ENCODE measurements around the gene NEMP1.

Gene NEMP1

DNA sequence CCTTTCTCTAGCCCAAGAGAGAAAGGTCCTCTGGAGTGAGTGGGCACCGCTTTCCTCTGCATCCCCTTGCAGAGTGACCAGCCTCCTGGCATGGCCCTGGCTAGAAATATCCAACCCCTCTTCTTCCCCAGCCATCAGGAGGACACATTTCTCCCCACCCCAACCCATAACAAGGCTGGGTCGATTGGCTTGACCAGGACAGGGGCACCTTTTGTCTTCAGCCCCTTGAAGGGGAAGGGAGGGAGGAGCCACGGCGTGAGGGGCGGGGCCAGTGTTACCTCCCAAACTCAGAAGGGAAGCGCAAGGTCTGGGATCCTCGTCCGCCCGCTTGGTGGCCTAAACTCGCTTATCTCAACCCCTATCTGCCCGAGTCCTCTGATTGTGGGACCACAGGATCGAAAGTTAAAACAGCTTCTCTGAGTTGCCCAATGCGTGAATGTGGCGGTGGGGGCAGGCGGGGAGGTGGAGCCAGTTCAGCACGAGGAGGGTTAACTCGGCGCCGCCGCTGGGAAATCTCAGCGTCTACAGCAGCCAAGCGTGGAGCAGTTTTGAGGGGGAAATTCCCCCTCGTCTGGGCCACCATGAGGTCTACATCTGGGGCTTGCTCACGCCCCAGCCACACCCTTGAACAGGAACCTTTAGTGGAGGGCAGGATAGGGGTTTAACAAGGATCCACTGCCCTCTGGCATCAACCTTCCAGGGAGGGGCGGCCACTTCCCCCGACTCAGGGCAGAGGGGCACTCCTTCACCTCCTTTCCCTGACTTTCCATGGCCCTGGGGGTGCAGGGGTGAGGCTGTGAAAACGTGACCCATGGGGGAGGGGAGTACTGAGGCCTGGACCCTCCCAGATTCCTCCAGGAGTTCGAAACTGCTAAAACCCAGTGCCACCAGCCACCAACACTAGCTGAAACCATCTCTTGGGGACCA lies 31.8 kb upstream of the NEMP1 start:
- H2AFZ ChIP-seq (ENCODE audit: low read depth, low read length), result peak overlapping the region; percentile 89
- H3K9ac ChIP-seq (ENCODE audit: low read depth, low read length), result peak overlapping the region; percentile 78
- no peaks in the 10 kb centered on the region for H3K27me3 ChIP-seq (ENCODE audit: insufficient read depth, low read length, poor library complexity)
- H3K4me2 ChIP-seq (ENCODE audit: insufficient read depth, low read length), result peak overlapping the region; percentile 99
- DNase-seq, result peak; percentile 74
- H4K20me1 ChIP-seq (ENCODE audit: insufficient read depth, low read length), result peaks cover 4% of the 10 kb centered on the region; the same call in 1 of the 2 replicates
- H3K4me3 ChIP-seq (ENCODE audit: low read depth in 1 of 2, low read length in 2 of 2), result peak overlapping the region; percentile 57 to 90; a peak in 3 of 4 replicates
- peaks cover 19% of the 10 kb centered on the region for H3K79me2 ChIP-seq (ENCODE audit: insufficient read depth, low read length)
- peak; percentile 41 for ATAC-seq (ENCODE audit: insufficient read depth, low read depth)
- TF ChIP-seq EZH2 (IDR thresholded peaks at IDR 0.05; ENCODE audit: borderline replicate concordance, low read depth, low read length, severe bottlenecking), result no peak
- TF ChIP-seq CTCF (IDR thresholded peaks at IDR 0.05; ENCODE audit: borderline replicate concordance, extremely low read depth, low read length, poor library complexity, severe bottlenecking), result no peak
- H3K27ac ChIP-seq (ENCODE audit: low read length), result peak overlapping the region; percentile 93
- peaks cover 19% of the 10 kb centered on the region for H3K36me3 ChIP-seq (ENCODE audit: insufficient read depth, low read length)
- peaks cover 37% of the 10 kb centered on the region for H3K4me1 ChIP-seq (ENCODE audit: insufficient read depth, low read length)
- H3K9me3 ChIP-seq (ENCODE audit: insufficient read depth, low read length, severe bottlenecking), result no peaks in the 10 kb centered on the region

- peak overlapping the region; percentile 57 to 90; a peak in 3 of 4 replicates for H3K4me3 ChIP-seq (ENCODE audit: low read depth in 1 of 2, low read length in 2 of 2)
- H3K27me3 ChIP-seq (ENCODE audit: insufficient read depth, low read length, poor library complexity), result no peaks in the 10 kb centered on the region
- H3K4me2 ChIP-seq (ENCODE audit: insufficient read depth, low read length), result peak overlapping the region; percentile 99
- no peak for ATAC-seq (ENCODE audit: insufficient read depth, low read depth)
- H3K27ac ChIP-seq (ENCODE audit: low read length), result peak overlapping the region; percentile 93
- peak overlapping the region; percentile 78; the same call in 1 of the 2 replicates for H3K9ac ChIP-seq (ENCODE audit: low read depth, low read length)
- peaks cover 28% of the 10 kb centered on the region for H3K36me3 ChIP-seq (ENCODE audit: insufficient read depth, low read length)
- H2AFZ ChIP-seq (ENCODE audit: low read depth, low read length), result peak overlapping the region; percentile 89
- TF ChIP-seq EZH2 (IDR thresholded peaks at IDR 0.05; ENCODE audit: borderline replicate concordance, low read depth, low read length, severe bottlenecking) (no peak), CTCF (IDR thresholded peaks at IDR 0.05; ENCODE audit: borderline replicate concordance, extremely low read depth, low read length, poor library complexity, severe bottlenecking) (no peak)
- H3K4me1 ChIP-seq (ENCODE audit: insufficient read depth, low read length), result peaks cover 37% of the 10 kb centered on the region
- no peak for DNase-seq
- peaks cover 4% of the 10 kb centered on the region; the same call in 1 of the 2 replicates for H4K20me1 ChIP-seq (ENCODE audit: insufficient read depth, low read length)
- no peaks in the 10 kb centered on the region for H3K9me3 ChIP-seq (ENCODE audit: insufficient read depth, low read length, severe bottlenecking)
- peaks cover 19% of the 10 kb centered on the region for H3K79me2 ChIP-seq (ENCODE audit: insufficient read depth, low read length)
Observed at GRCh38 chr12:57109207-57110103, 30.9 kb upstream of the NEMP1 start.

- H4K20me1 ChIP-seq (ENCODE audit: insufficient read depth, low read length), result peaks cover 4% of the 10 kb centered on the region; the same call in 1 of the 2 replicates
- ATAC-seq (ENCODE audit: insufficient read depth, low read depth), result no peak
- no peaks in the 10 kb centered on the region for H3K27me3 ChIP-seq (ENCODE audit: insufficient read depth, low read length, poor library complexity)
- H3K9ac ChIP-seq (ENCODE audit: low read depth, low read length), result no peak overlapping the region
- H3K36me3 ChIP-seq (ENCODE audit: insufficient read depth, low read length), result peaks cover 36% of the 10 kb centered on the region
- no peak overlapping the region for H3K4me3 ChIP-seq (ENCODE audit: low read depth in 1 of 2, low read length in 2 of 2)
- H3K27ac ChIP-seq (ENCODE audit: low read length), result no peak overlapping the region
- H3K9me3 ChIP-seq (ENCODE audit: insufficient read depth, low read length, severe bottlenecking), result no peaks in the 10 kb centered on the region
- no peak overlapping the region for H3K4me2 ChIP-seq (ENCODE audit: insufficient read depth, low read length)
- DNase-seq, result no peak
- no peak overlapping the region for H2AFZ ChIP-seq (ENCODE audit: low read depth, low read length)
- peaks cover 19% of the 10 kb centered on the region for H3K79me2 ChIP-seq (ENCODE audit: insufficient read depth, low read length)
- TF ChIP-seq CTCF (IDR thresholded peaks at IDR 0.05; ENCODE audit: borderline replicate concordance, extremely low read depth, low read length, poor library complexity, severe bottlenecking) (no peak), EZH2 (IDR thresholded peaks at IDR 0.05; ENCODE audit: borderline replicate concordance, low read depth, low read length, severe bottlenecking) (no peak)
- peaks cover 32% of the 10 kb centered on the region for H3K4me1 ChIP-seq (ENCODE audit: insufficient read depth, low read length)
Observed at GRCh38 chr12:57107456-57108155, 29.0 kb upstream of the NEMP1 start.

Measured in DND-41 (cell line).